Hepatic stellate cell (primary cell): ENCODE measurements around the gene CD300C.
"Not testable (repeated sequence)": the region's sequence is repeated elsewhere in the genome, so short reads cannot be mapped to it uniquely, and the experiment has no call there.

Experiments
- DNase-seq: peaks from one replicate; pipeline ENCODE4 v3.0.0; 2011; ENCODE audit warnings: low spot score

Gene CD300C

DNA sequence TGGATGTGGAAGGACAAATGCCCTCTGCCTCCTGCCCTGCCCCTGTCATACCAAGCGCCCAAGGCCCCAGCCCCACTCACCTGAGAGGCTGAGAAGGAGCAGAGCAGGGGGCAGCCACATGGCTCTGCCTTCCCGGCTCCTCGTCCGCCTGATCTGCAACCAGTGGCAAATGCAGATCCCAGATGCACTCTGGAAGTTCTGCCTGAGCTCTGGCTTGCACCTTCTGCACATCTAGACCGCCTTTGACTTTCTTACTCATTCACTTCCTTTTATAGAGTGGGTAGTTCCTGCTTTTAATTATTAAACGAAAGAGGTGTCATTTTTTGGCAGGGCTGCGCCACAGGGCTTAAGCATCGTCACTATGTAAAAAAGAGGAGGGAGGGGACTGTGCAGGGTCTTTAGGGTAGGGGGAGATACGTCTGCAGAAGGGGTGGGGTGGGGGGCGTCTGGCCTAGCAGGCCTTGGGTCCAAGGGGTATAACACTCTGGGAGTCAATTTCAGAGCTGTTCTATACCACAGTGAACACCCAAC lies 14.6 kb downstream of the CD300C start, which contains the start of gene CD300LB:
Gene CD300LB, minus strand, starts transcription at position 245 of the 531 bp plus-strand sequence. Its CDS starts 125 bp downstream, at position 120.
- DNase-seq, result no peak

DNA sequence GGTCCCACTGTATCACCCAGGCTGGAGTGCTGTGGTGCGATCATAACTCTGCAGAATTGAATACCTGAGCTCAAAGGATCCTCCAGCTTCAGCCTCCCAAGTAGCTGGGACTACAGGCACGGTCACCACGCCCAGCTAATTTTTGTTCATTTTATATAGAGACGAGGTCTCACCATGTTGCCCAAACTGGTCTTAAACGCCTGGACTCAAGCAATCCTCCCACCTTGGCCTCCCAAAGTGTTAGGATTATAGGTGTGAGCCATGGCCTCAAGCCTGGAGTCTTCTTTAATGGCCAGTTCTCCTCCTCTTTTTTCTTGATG lies 15.1 kb downstream of the CD300C start:
- no peak for DNase-seq

DNA sequence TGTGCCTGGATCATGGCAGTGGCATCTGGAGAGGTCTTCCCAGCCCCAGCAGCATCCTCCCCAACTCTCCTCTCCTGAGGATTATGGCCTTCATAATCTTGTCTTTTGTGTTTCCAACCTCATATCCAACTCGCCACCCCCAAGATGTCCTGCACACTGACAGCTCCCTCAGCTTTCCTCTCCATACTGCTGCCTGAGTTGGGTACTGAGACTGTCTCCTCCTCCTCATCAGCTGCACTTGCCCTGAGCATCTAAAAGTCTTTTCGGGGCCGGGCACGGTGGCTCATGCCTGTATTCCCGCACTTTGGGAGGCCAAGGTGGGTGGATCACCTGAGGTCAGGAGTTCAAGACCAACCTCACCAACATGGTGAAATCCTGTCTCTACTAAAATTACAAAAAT lies 16.7 kb downstream of the CD300C start:
- DNase-seq, result no peak

DNA sequence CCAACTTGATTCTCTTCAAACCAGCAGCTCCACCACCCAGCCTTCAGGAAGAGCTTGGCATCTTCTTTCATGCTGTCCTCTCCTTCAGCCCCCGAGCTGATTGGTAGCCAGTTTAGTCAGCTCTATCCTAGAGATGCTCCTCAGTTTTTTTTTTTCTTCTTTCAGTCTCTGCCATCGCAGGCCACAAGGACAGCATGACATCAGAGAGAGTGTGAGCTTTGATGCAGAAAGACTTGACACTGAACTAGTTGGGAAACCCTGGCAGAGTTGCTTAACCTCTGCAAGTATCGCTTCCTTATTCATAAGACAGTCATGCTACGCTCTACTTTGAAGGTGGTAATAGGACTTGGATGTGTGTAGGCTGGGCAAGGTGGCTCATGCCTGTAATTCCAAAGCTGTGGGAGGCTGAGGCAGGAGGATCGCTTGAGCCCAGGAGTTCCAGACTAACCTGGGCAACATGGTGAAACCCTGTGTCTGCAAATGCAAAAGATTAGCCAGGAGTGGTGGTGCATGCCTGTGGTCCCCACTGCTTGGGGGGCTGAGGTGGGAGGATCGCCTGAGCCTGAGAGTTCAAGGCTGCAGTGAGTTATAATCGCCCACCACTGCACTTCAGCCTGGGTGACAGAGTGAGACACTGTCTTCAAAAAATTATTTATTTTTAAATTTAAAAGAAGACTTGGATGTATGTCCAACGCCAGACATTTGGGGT lies 17.3 kb downstream of the CD300C start:
- no peak for DNase-seq

DNA sequence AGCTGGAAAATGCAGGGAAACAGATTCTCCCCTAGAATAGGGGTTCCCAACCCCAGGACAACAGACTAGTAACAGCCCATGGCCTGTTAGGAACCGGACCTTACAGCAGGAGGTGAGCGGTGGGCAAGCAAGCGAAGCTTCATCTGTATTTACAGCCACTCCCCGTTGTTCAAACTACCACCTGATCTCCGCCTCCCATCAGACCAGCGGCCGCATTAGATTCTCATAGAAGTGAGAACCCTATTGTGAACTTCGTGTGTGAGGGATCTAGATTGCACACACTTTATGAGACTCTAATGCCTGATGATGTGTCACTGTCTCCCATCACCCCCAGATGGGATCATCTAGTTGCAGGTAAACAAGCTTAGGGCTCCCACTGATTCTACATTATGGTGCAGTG lies 18.2 kb downstream of the CD300C start:
- no peak for DNase-seq

DNA sequence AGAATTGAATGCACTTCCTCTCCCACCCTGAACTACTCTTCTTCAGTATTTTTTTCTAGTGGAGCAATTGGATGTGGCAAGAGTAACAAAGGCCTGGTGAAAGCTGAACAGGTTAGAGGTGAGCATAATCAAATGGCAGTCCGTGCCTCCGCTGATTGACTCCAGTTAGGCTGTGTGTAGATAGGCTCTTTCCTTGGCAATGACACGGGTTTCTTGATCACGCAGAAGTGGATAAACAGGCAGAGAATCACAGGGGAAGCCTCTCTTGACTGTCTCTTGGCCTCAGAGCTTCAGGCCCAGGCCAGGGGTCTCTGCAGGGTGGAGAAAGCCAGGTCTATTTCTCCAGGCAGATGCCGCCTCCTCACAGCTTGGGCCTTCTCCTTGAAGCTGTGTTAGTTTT lies 18.8 kb downstream of the CD300C start:
- no peak for DNase-seq

DNA sequence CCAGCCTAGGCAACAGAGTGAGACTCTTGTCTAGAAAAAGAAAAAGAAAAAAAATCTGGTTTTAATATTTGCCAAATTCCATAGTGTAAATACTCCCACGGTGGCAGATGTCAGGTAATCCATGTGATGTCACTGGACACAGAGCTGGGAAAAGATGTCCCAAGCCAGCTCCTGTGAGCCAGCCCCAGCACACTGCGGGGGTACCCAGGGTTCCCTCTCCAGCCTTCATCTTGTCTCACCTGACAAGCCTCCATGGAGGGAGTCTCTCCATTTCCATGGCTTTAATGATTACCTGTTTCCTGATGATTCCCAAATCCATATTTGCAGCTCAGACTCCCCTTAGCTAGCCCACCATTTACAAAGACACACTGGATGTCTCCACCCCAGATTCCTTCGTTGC lies 19.2 kb downstream of the CD300C start:
- no peak for DNase-seq

DNA sequence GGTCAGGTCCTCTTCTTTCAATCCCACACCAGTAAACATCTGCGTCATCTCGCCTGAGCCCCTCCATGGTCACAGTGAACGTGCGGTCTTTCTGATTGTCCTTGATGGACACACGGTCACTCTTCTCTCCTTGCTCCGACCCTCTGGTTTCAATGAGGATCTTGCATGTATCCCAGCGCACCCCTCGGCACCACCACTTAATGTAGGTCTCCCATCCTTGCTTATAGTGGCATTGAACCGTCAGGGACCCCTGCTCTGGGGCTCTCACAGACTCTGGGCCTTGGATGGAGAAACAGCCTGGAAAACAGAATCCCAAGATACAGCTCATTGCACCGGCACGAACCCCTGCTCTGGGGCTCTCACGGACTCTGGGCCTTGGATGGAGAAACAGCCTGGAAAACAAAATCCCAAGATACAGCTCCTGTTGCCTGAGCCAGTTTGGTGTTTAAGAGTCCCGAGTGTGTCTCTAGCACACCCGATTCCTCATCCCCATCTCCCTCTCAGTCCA lies 20.1 kb downstream of the CD300C start:
- DNase-seq, result no peak

DNA sequence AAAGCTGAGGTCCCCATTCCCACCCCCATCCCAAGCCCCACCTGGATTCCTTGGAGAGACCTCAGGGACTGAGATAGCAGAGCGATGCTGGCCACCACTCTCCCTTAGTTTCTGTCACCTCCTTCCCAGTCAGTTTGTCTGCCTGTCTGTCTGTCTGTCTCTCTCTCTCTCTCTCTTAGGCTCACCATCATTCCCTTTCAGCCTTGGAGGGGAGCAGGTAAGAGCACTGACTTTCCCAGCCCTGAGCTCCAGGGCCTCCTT lies 20.5 kb downstream of the CD300C start:
- DNase-seq, result no peak

DNA sequence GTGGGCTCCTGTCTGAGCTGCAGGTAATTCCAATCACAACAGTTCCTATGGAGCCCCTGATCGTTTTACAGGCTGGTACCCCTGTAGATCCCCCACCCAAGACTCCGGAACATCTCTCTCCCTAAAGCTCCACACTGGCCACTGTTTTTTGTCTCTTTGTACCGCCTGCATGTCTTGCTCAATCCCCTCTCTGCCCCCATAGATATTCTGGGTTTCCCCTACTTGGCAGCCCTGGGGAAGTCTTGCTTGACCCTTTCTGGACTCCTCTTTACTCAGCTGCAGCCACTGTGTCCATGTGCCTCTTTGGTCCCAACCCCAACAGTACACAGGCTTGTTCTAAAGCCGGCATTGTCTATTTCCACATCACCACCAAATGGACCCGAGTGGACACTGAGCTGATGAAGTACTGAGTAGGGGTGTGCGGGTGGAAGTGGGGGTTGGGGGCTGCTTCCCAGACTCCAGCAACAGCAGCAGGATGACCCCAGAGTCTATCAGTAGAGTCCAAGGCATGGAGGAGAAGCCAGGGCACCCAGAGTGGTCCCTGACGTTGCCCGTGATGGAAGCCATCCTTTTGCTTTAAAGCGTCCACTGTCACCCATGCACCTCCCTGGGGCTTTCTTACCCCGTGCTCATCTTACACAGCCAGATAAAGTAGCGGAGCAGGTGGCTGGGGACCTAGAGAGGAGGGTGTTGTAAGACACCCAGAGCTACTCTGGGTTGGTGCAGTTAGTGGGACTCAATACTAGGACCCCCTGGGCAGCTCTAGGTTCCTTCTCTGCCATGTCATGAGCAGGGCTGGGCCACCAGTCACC lies 21.1 kb downstream of the CD300C start:
- no peak for DNase-seq

DNA sequence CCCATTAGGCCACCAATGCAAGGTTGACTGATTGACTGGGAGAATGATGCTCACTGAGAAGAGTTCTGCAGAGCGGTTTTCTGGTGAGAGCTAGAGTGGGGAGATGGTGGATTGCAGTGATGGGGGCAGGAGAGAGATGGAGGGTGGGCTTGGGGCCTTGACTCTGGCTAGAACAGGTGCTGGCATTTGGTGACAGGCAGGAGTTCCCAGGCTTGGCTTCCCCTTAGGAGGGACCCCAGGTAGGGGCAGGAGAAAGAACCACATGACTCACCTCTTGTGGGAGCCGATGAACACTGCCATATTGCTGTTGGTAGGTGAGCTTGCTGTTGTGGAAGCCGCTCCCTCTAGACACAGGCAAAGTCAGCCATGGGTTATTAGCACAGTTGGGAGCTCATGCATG lies 22.6 kb downstream of the CD300C start:
- DNase-seq, result no peak

DNA sequence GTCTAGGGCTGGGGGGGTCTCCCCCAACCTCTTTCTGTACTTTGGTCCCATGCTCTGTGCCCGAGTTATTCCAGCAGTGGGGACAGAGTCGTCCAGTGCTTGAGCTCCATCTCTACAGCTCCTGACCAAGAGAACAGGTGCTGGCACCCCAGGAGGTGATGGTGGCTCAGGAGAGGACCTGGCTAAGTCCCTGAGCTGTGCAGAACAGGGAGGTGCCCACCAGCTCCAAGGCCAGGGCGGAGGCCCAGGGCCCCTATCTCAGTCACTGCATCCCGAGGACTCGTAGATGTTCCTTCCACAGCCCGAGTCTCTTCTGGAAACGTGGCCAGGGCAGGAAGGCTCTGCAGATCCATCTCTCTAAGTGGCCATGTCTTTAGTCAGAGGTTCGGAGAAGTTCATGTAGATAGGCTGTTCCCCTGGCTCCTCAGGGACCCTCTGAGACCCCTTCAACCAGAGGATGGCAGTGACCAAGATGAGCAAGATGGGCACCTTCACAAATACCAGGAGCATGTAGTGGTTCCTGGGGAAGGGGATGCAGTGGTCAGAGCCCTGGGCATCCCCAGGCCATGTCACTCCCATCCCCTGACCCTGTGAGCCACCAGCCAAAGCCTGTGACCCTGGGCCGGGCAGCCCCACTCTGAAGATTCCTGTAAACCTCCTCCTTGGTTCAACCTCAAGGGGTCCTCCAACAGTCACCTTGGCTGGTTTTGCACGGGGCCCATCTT lies 23.4 kb downstream of the CD300C start:
- DNase-seq, result no peak

DNA sequence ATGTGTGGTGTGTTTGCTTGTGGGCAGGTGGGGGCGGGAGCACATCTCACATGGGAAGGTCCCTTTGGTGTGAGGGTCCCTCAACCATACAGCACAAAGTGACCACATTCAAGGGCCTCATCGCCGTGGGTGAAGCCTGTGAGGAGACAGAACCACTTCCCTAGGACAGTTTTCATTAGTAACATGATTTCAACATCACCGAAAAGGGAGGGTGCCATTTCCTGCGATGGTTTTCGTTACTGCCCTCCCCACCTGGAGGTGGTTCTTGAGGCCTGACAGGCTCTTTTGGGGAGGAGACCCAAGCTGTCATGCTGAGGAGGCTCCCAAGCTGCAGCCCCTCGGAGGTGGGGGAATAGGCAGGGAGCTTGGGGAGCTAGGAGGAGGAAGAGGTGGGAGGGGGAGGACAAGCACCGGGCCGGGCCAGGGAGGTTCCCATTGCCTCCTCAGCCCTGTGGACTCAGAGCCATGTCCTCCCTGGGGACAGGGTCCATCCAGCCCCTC lies 24.2 kb downstream of the CD300C start:
- no peak for DNase-seq

DNA sequence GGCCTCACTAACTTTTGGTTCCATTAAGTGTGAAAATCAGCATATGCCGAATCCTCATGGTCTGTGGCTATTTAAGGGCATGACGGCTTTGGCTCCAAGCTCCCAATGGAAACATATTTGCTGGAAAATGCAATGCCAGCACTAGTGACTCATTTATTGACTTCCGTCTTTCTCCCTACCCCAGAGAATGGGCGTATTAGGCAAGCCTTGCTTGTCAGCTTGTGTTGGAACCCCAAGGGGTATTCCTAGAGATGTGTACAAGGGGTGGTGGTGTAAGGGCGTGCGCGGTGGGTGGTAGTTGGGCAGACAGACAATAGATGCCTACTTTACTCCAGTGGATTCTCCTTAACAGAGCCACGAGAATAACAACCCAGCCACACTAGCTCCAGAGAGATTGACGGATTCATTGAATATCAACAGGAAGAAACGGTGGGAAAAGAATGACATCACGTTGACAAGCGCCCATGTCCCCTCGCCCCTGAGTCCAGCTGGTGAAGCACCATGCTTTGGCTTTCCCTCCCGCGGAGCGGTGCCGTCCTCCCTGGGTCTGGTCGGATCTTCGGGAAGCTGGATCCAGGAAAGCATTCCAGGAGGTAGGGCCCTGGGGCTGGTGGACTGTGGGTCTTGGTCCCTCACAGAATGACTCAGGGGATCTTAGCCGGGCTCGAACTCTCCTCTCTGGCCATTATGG lies 25.0 kb downstream of the CD300C start:
- no peak for DNase-seq

DNA sequence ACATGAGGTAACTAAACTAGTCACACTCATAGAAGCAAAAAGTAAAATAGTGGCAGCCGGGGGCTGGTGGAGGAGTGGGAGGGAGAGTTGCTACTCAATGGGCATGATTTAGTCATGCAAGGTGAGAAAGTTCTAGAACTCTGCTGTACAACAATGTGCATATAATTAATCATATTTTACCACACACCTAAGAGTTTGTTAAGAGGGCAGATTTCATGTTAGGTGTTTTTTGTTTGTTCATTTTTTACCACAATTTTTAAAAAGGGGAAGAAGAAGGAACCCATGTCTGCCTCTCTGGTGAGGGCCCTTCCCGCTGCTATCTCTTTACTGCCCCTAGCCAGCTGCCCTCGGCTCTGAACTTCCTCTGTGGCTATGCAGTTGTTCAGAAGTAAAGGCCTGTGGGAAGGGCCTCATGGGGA lies 25.9 kb downstream of the CD300C start:
- no peak for DNase-seq

DNA sequence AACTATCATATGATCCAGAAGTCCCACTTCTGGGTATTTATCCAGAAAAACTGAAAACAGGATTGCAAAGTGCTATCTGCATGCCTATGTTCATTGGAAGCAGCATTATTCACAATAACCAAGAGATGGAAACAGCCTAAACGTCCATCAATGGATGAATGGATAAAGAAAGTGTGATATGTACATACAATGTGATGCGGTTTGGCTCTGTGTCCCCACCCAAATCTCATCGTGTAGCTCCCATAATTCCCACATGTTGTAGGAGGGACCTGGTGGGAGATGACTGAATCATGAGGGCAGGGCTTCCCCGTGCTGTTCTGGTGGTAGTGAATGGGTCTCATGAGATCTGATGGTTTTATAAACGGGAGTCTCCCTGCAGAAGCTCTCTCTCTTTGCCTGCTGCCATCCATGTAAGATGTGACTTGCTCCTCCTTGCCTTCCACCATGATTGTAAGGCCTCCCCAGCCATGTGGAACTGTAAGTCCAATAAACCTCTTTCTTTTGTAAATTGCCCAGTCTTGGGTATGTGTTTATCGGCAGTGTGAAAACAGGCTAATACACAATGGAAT lies 27.4 kb downstream of the CD300C start:
- DNase-seq, result not testable (repeated sequence)

DNA sequence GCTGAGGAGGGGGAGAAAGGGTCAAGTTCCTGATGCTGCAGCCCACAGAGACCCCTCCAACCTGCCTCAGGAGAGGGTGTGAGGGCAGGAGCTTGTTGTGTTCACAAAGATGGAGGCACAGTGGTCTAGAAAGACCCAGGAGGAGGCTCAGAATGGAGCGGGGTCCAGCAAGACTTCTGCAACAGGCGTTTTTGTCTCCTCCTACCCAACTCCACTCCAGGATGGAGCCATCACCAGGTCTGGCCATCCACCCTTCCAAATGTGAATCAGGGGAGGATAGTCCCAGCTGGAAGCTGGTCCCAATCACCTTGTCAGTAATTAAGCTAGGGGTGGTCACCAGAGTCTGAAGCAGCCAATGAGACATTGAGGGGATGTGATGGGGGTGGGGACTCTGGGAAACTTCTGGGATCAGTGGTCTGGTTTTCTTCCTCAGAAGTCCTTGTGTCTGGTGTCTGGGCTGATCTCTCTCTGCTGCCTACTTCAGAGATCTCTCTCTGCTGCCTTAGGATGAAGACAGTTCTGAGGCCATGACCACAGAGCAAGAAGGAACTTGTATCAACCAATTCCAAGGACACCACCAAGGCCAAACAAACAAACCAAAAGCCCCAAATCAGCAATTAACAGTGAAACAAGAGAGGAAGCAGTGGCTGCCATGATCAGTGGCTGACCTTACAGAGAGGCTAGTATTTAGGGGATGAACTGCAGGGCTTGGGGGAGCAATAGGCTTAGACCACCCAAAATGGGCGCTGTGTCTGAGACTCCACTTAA lies 29.2 kb downstream of the CD300C start:
- DNase-seq, result no peak

DNA sequence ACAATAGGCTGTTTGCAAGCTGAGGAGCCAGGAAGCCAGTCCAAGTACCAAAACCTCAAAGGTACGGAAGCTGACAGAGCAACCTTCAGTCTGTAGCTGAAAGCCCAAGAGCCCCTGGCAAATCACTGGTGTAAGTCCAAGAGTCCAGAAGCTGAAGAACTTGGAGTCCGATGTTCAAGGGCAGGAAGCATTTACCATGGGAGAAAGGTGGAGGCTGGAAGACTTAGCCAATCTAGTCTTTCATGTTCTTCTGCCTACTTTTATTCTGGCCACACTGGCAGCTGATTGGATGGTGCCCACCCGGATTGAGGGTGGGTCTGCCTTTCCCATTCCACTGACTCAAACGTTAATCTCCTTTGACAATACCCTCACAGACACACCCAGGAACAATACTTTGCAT lies 30.0 kb downstream of the CD300C start:
- DNase-seq, result no peak

DNA sequence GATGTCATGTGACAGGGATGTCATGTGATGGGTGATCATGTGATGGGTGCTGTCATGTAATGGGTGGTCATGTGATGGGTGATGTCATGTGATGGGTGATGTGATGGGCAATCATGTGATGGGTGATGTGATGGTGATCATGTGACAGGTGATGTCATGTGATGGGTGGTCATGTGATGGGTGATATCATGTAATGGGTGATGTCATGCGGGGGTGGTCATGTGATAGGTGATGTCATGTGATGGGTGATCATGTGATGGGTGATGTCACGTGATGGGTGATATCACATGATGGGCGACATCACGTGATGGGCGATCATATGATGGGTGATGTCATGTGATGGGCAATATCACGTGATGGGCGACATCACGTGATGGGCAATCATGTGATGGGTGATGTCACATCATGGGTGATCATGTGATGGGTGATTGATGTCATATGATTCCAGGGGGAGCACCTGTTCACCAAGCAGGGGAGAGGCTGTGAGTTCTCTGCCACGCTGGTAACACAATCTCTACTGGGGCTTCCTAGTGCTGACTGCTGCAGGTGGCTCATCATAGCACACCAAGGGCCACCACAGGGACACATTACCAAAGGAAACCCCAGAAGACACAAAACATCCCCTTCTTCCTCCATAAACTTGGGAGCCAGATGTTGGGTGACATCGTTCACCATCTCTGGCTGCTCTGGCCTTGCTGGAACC lies 31.1 kb downstream of the CD300C start:
- DNase-seq, result no peak

DNA sequence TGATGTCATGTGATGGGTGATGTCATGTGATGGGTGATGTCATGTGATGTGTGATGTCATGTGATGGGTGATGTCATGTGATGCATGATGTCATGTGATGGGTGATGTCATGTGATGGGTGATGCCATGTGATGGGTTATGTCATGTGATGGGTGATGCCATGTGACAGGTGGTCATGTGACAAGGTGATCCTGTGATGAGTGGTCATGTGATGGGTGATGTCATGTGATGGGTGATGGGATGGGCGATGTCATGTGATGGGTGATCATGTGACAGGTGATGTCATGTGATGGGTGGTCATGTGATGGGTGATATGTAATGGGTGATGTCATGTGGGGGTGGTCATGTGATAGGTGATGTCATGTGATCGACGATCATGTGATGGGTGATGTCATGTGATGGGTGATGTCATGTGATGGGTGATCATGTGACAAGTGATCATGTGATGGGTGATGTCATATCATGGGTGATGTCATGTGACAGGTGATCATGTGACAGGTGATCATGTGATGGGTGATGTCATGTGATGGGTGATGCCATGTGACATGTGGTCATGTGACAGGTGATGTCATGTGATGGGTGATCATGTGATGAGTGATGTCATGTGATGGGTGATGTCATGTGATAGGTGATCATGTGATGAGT lies 31.8 kb downstream of the CD300C start:
- no peak for DNase-seq
